ENCODE results near the gene ACSM2B.
"Not testable (repeated sequence)": the region's sequence is repeated elsewhere in the genome, so short reads cannot be mapped to it uniquely, and the experiment has no call there.

Gene ACSM2B

GRCh38 chr16:20595068-20595467 is 18.9 kb upstream of the ACSM2B start:
- not testable (repeated sequence) for DNase-seq (ENCODE audit: low read depth in 3 of 3)

GRCh38 chr16:20592780-20593179 is 16.6 kb upstream of the ACSM2B start:
- not testable (repeated sequence) for DNase-seq (ENCODE audit: low read depth in 3 of 3)

GRCh38 chr16:20589486-20589885 is 13.3 kb upstream of the ACSM2B start:
- not testable (repeated sequence) for DNase-seq (ENCODE audit: low read depth in 3 of 3)

GRCh38 chr16:20587645-20588074 is 11.5 kb upstream of the ACSM2B start:
- DNase-seq (ENCODE audit: low read depth in 3 of 3): not testable (repeated sequence)

- not testable (repeated sequence) for DNase-seq (ENCODE audit: low read depth in 3 of 3)
Measured at GRCh38 chr16:20586716-20587115, 10.5 kb upstream of the ACSM2B start.

- DNase-seq (ENCODE audit: low read depth in 3 of 3): not testable (repeated sequence)
Measured at GRCh38 chr16:20586112-20586511, 9.9 kb upstream of the ACSM2B start.

GRCh38 chr16:20580487-20581259 is 4.5 kb upstream of the ACSM2B start:
- not testable (repeated sequence) for DNase-seq (ENCODE audit: low read depth in 3 of 3)

- DNase-seq (ENCODE audit: low read depth in 3 of 3): not testable (repeated sequence)
Measured at GRCh38 chr16:20578091-20578490, 1.9 kb upstream of the ACSM2B start.

GRCh38 chr16:20569117-20569651 is 7.0 kb downstream of the ACSM2B start:
- DNase-seq (ENCODE audit: low read depth in 3 of 3): not testable (repeated sequence)

GRCh38 chr16:20568404-20568803 is 7.8 kb downstream of the ACSM2B start:
- no peak for DNase-seq (ENCODE audit: low read depth in 3 of 3)

GRCh38 chr16:20566864-20567263 is 9.3 kb downstream of the ACSM2B start:
- DNase-seq (ENCODE audit: low read depth in 3 of 3): no peak

GRCh38 chr16:20565334-20565733 is 10.8 kb downstream of the ACSM2B start:
- not testable (repeated sequence) for DNase-seq (ENCODE audit: low read depth in 3 of 3)

GRCh38 chr16:20564218-20564617 is 11.9 kb downstream of the ACSM2B start:
- DNase-seq (ENCODE audit: low read depth in 3 of 3): not testable (repeated sequence)

GRCh38 chr16:20555628-20556027 is 20.5 kb downstream of the ACSM2B start:
- not testable (repeated sequence) for DNase-seq (ENCODE audit: low read depth in 3 of 3)

- not testable (repeated sequence) for DNase-seq (ENCODE audit: low read depth in 3 of 3)
Measured at GRCh38 chr16:20554689-20555088, 21.5 kb downstream of the ACSM2B start.

GRCh38 chr16:20553493-20553892 is 22.7 kb downstream of the ACSM2B start:
- not testable (repeated sequence) for DNase-seq (ENCODE audit: low read depth in 3 of 3)

GRCh38 chr16:20546951-20547350 is 29.2 kb downstream of the ACSM2B start:
- DNase-seq (ENCODE audit: low read depth in 3 of 3): not testable (repeated sequence)

GRCh38 chr16:20546278-20546853 is 29.8 kb downstream of the ACSM2B start:
- DNase-seq (ENCODE audit: low read depth in 3 of 3): not testable (repeated sequence)

- DNase-seq (ENCODE audit: low read depth in 3 of 3): not testable (repeated sequence)
Measured at GRCh38 chr16:20540603-20541316, 35.4 kb downstream of the ACSM2B start.

GRCh38 chr16:20538687-20539086 is 37.5 kb downstream of the ACSM2B start:
- DNase-seq (ENCODE audit: low read depth in 3 of 3): no peak

GRCh38 chr16:20538181-20538580 is 38.0 kb downstream of the ACSM2B start:
- DNase-seq (ENCODE audit: low read depth in 3 of 3): no peak

- not testable (repeated sequence) for DNase-seq (ENCODE audit: low read depth in 3 of 3)
Measured at GRCh38 chr16:20536669-20537068, 39.5 kb downstream of the ACSM2B start.

All from stimulated activated CD4-positive, alpha-beta T cell treated with anti-CD3 and anti-CD28 coated beads, TNF-alpha, amount 100 ng/mL, for 24 hours (primary cell).